Activated CD4-positive, alpha-beta memory T cell treated with anti-CD3 and anti-CD28 coated beads, Interleukin-2, amount 10 ng/mL, durations not matched to agents 7 days and 5 days (primary cell): ENCODE measurements around the gene CREB1. TPM values are rescaled to one million over a fixed set of nuclear protein-coding genes. Genes with fewer than 3 reads are reported as not detected.
"Not testable (repeated sequence)": the region's sequence is repeated elsewhere in the genome, so short reads cannot be mapped to it uniquely, and the experiment has no call there.

Source experiments
- CTCF ChIA-PET: fragments of 350-600 bp; sonication (Branson Sonifier 250); formaldehyde crosslinking; loops from one replicate; lab custom pipeline; 2021; ENCODE audit warnings: antibody characterized with exemption, inconsistent platforms; lab: Charles Lee
- POLR2A ChIA-PET: fragments of 350-600 bp; sonication (Branson Sonifier 250); formaldehyde crosslinking; loops from one replicate; lab custom pipeline; 2021; ENCODE audit warnings: antibody characterized with exemption; lab: Charles Lee
- DNase-seq: peaks from one replicate; pipeline ENCODE4 v3.0.0-alpha.2; 2020
- H3K27ac Mint-ChIP-seq: one replicate; pipeline ENCODE4 v1.8.0; 2021; ENCODE audit warnings: mild to moderate bottlenecking, mixed read lengths
- H3K27me3 Mint-ChIP-seq: one replicate; pipeline ENCODE4 v1.8.0; 2021; ENCODE audit warnings: mixed read lengths
- H3K36me3 Mint-ChIP-seq: one replicate; pipeline ENCODE4 v1.8.0; 2021; ENCODE audit warnings: low read depth, mixed read lengths
- H3K4me1 Mint-ChIP-seq: one replicate; pipeline ENCODE4 v1.8.0; 2021; ENCODE audit warnings: mixed read lengths
- H3K4me3 Mint-ChIP-seq: one replicate; pipeline ENCODE4 v1.8.0; 2021; ENCODE audit warnings: mild to moderate bottlenecking, mixed read lengths
- H3K9me3 Mint-ChIP-seq: one replicate; pipeline ENCODE4 v1.8.0; 2021; ENCODE audit warnings: mixed read lengths
- total RNA-seq, 2 experiments: library from RNA; stranded (reverse); gene quantifications; one replicate each; pipeline ENCODE4 v1.2.3, GENCODE V29; 2021

CREB1 gene
- total RNA-seq, 2 experiments from 2014 or later, result 91.3 to 99.1 TPM

DNA sequence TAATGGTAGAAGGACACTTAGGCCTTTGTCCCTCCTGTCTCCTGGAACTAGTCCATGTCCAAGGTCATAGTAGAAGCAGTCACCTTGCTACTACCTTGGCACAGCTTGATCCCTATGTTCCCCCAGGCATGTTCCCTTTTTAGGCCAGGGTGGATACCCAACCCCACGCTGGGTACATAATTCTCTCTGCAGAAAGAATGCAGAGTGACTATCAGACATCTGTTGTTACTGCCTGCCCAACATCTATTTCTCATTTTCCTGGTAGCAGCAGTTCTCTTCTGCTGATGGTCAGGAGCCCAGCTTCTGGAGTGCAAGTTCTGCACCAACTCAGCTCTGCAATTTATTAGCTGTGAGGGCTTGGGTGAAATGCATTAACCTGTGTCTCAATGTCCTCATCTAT is 99.8 kb downstream of the CREB1 start:
- DNase-seq, result no peak
- H3K36me3 Mint-ChIP-seq, result no peaks in the 10 kb centered on the region
- peaks cover 2% of the 10 kb centered on the region for H3K27me3 Mint-ChIP-seq
- H3K27ac Mint-ChIP-seq, result no peak overlapping the region
- H3K9me3 Mint-ChIP-seq, result no peaks in the 10 kb centered on the region
- CTCF ChIA-PET, result no interaction called here
- H3K4me3 Mint-ChIP-seq, result no peak overlapping the region
- POLR2A ChIA-PET, result interaction anchor here (1.8 kb wide), 1 partner anchor 82 kb away, joined by 4 read pairs; the partner anchor contains the start of gene CCNYL1
- peaks cover 12% of the 10 kb centered on the region for H3K4me1 Mint-ChIP-seq

GRCh38 chr2:207630491-207630890 is 100.7 kb downstream of the CREB1 start:
- ChIA-PET CTCF (no interaction called here), POLR2A (interaction anchor here (1.8 kb wide), 1 partner anchor 81 kb away, joined by 4 read pairs; the partner anchor contains the start of gene CCNYL1)
- no peak overlapping the region for H3K4me3 Mint-ChIP-seq
- no peaks in the 10 kb centered on the region for H3K9me3 Mint-ChIP-seq
- no peak for DNase-seq
- H3K27ac Mint-ChIP-seq, result no peak overlapping the region
- peaks cover 2% of the 10 kb centered on the region for H3K27me3 Mint-ChIP-seq
- no peaks in the 10 kb centered on the region for H3K36me3 Mint-ChIP-seq
- H3K4me1 Mint-ChIP-seq, result peaks cover 12% of the 10 kb centered on the region

GRCh38 chr2:207632575-207633493 is 103.1 kb downstream of the CREB1 start:
- Mint-ChIP-seq H3K4me3 (no peak overlapping the region), H3K27me3 (peaks cover 1% of the 10 kb centered on the region), H3K27ac (no peak overlapping the region), H3K4me1 (peaks cover under 1% of the 10 kb centered on the region), H3K36me3 (no peaks in the 10 kb centered on the region), H3K9me3 (no peaks in the 10 kb centered on the region)
- ChIA-PET POLR2A (interaction anchor here (1.4 kb wide), 1 partner anchor 8 kb away, joined by 4 read pairs; the partner anchor contains the start of gene METTL21A), CTCF (interaction anchor here (0.8 kb wide), 1 partner anchor 11 kb away, joined by 5 read pairs; no protein-coding TSS in a partner anchor)
- no peak for DNase-seq

DNA sequence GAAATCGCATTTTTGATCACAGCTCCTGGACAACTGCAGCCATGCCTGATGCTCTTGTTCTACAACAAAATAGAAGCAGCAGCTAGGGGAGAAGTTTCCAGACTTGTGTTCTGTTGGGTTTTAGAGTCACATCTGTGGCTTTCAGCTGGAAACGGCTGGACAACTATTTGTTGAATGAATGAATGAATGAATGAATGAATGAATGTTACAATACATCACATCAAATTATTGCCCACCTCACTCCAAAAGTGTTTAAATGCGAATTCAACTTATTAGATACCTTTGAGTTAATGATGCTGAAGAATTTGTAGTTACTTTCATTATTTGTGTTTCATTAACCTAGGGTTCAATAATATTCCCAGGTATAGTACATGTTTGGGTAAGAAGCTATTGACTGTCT is 103.9 kb downstream of the CREB1 start:
- Mint-ChIP-seq H3K9me3 (no peaks in the 10 kb centered on the region), H3K36me3 (no peaks in the 10 kb centered on the region), H3K27me3 (peaks cover 1% of the 10 kb centered on the region), H3K27ac (no peak overlapping the region), H3K4me1 (no peaks in the 10 kb centered on the region), H3K4me3 (no peak overlapping the region)
- POLR2A ChIA-PET, result interaction anchor here (0.7 to 1.4 kb wide), 2 partner anchors 9 to 150 kb away, joined by 3 to 4 read pairs; partner anchors contain the start of gene METTL21A
- DNase-seq, result no peak
- CTCF ChIA-PET, result interaction anchor here (0.8 kb wide), 1 partner anchor 12 kb away, joined by 5 read pairs; no protein-coding TSS in a partner anchor

- DNase-seq, result no peak
- H3K36me3 Mint-ChIP-seq, result no peaks in the 10 kb centered on the region
- ChIA-PET POLR2A (interaction anchor here (1.8 kb wide), 1 partner anchor 10 kb away, joined by 7 read pairs; the partner anchor contains the start of gene METTL21A), CTCF (interaction anchor here (1.8 kb wide), 1 partner anchor 10 kb away, joined by 6 read pairs; the partner anchor contains the start of gene METTL21A)
- peaks cover 1% of the 10 kb centered on the region for H3K27me3 Mint-ChIP-seq
- H3K9me3 Mint-ChIP-seq, result peaks cover 6% of the 10 kb centered on the region
- no peaks in the 10 kb centered on the region for H3K4me1 Mint-ChIP-seq
- H3K27ac Mint-ChIP-seq, result no peak overlapping the region
- no peak overlapping the region for H3K4me3 Mint-ChIP-seq
Measured at GRCh38 chr2:207635468-207636200, 105.9 kb downstream of the CREB1 start.

DNA sequence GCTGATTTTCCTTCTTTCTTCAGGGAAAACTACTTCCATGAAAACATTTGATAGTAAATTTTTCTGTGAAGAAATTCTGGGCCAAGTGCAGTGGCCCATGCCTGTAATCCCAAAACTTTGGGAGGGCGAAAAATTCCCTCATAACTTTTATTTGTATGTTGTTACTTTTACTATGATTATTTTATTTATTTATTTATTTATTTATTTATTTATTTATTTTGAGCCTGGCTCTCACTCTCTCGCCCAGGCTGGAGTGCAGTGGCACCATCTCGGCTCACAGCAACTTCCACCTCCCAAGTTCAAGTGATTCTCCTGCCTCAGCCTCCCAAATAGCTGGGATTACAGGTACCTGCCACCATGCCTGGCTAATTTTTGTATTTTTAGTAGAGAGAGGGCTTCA is 109.5 kb downstream of the CREB1 start:
- H3K4me3 Mint-ChIP-seq, H3K4me1 Mint-ChIP-seq, H3K27ac Mint-ChIP-seq, DNase-seq, CTCF ChIA-PET, POLR2A ChIA-PET, H3K36me3 Mint-ChIP-seq, H3K27me3 Mint-ChIP-seq: not testable (repeated sequence)
- peaks cover 15% of the 10 kb centered on the region for H3K9me3 Mint-ChIP-seq

DNA sequence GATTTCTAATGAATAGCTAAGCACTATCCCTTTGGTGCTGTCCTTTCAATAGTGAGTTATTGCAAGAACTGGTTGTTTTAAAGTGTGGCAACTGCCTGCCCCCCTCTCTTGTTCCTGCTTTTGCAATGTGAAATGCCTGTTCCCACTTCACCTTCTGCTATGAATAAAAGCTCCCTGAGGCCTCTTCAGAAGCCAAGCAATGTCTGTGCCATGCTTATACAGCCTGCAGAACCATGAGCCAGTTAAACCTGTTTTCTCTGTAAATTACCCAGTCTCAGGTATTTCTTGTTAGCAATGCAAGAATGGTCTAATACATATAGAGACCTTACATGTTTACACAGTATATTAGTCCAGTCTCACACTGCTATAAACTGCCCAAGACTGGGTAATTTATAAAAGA is 110.4 kb downstream of the CREB1 start:
- Mint-ChIP-seq H3K9me3 (peaks cover 15% of the 10 kb centered on the region), H3K27me3 (peaks cover 4% of the 10 kb centered on the region), H3K36me3 (no peaks in the 10 kb centered on the region), H3K4me1 (no peaks in the 10 kb centered on the region), H3K27ac (no peak overlapping the region), H3K4me3 (no peak overlapping the region)
- CTCF ChIA-PET, result no interaction called here
- POLR2A ChIA-PET, result no interaction called here
- no peak for DNase-seq

DNA sequence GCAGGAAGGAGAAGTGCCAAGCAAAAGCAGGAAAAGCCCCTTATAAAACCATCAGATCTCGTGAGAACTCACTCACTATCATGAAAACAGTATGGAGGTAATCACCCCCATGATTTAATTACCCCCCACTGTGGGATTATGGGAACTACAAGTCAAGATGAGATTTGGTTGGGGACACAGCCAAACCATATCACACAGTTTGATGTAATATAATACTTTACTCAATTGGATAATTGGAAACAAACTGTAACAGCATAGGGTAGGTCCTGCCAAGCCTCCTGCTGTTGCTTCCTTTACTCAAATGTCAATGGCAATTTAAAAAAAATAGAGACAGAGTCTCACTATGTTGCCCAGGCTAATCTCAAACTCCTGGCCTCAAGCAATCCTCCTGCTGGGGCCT is 110.9 kb downstream of the CREB1 start:
- DNase-seq, result no peak
- Mint-ChIP-seq H3K9me3 (peaks cover 15% of the 10 kb centered on the region), H3K36me3 (no peaks in the 10 kb centered on the region), H3K4me3 (no peak overlapping the region), H3K27me3 (peaks cover 4% of the 10 kb centered on the region), H3K4me1 (no peaks in the 10 kb centered on the region), H3K27ac (no peak overlapping the region)
- ChIA-PET POLR2A (no interaction called here), CTCF (no interaction called here)

DNA sequence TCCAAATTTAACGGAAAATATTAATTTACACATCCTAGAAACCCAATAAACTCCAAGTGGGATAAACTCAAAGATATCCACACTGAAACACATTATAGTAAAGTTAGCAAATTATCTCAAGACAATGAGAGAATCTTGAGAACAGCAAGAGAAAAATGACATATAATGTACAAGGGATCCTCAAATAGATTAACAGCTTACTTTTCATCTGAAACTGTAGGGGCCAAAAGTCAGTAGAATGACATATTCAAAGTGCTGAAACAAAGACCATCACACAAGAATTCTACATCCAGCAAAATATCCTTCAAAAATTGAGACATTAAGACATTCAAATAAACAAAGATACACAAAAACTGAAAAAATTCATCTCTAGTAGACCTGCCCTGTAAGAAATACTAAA is 114.1 kb downstream of the CREB1 start:
- POLR2A ChIA-PET, result no interaction called here
- peaks cover 4% of the 10 kb centered on the region for H3K27me3 Mint-ChIP-seq
- no peak overlapping the region for H3K4me3 Mint-ChIP-seq
- peaks cover 15% of the 10 kb centered on the region for H3K9me3 Mint-ChIP-seq
- CTCF ChIA-PET, result interaction anchor here (0.6 kb wide), 1 partner anchor 611 kb away, joined by 3 read pairs; no protein-coding TSS in a partner anchor
- no peaks in the 10 kb centered on the region for H3K36me3 Mint-ChIP-seq
- no peak for DNase-seq
- H3K4me1 Mint-ChIP-seq, result no peaks in the 10 kb centered on the region
- H3K27ac Mint-ChIP-seq, result no peak overlapping the region

- H3K4me1 Mint-ChIP-seq, H3K4me3 Mint-ChIP-seq, POLR2A ChIA-PET, H3K27ac Mint-ChIP-seq, CTCF ChIA-PET, H3K9me3 Mint-ChIP-seq, DNase-seq, H3K36me3 Mint-ChIP-seq, H3K27me3 Mint-ChIP-seq: not testable (repeated sequence)
Measured at GRCh38 chr2:207646582-207646981, 116.8 kb downstream of the CREB1 start.
